ENCODE results near the gene LMO4. TPM values are rescaled to one million over a fixed set of nuclear protein-coding genes. Genes with fewer than 3 reads are reported as not detected.

Gene LMO4
- total RNA-seq, 1 donor = 61.9 TPM

- Histone ChIP-seq H3K9me3 (ENCODE audit: low read depth, low read length) (no peaks in the 10 kb centered on the region), H3K79me2 (ENCODE audit: insufficient read depth, low read length) (no peaks in the 10 kb centered on the region), H3K4me1 (ENCODE audit: insufficient read depth, low read length) (no peaks in the 10 kb centered on the region), H3K4me3 (ENCODE audit: insufficient read depth, low read length) (no peak overlapping the region), H3K27ac (ENCODE audit: low read depth, low read length) (no peak overlapping the region), H3K4me2 (ENCODE audit: insufficient read depth, low read length) (no peak overlapping the region), H2AFZ (ENCODE audit: low read length) (no peak overlapping the region), H4K20me1 (ENCODE audit: insufficient read depth, low read length) (no peaks in the 10 kb centered on the region), H3K36me3 (ENCODE audit: insufficient read depth, low read length) (no peaks in the 10 kb centered on the region), H3K27me3 (ENCODE audit: insufficient read depth, low read length) (peaks cover 17% of the 10 kb centered on the region)
- no peak for DNase-seq (ENCODE audit: insufficient read length, low spot score, missing footprints)
- TF ChIP-seq CTCF (IDR thresholded peaks at IDR 0.05; ENCODE audit: extremely low read depth, low read depth, low read length) = no peak
These were observed 22.9 kb upstream of the LMO4 start for GRCh38 chr1:87305762-87306161.

- DNase-seq (ENCODE audit: insufficient read length, low spot score, missing footprints) = no peak
- peaks cover 13% of the 10 kb centered on the region for H3K27me3 ChIP-seq (ENCODE audit: insufficient read depth, low read length)
- H3K79me2 ChIP-seq (ENCODE audit: insufficient read depth, low read length) = no peaks in the 10 kb centered on the region
- H4K20me1 ChIP-seq (ENCODE audit: insufficient read depth, low read length) = no peaks in the 10 kb centered on the region
- H3K27ac ChIP-seq (ENCODE audit: low read depth, low read length) = no peak overlapping the region
- no peaks in the 10 kb centered on the region for H3K36me3 ChIP-seq (ENCODE audit: insufficient read depth, low read length)
- H3K4me3 ChIP-seq (ENCODE audit: insufficient read depth, low read length) = no peak overlapping the region
- H3K9me3 ChIP-seq (ENCODE audit: low read depth, low read length) = no peaks in the 10 kb centered on the region
- no peak for TF ChIP-seq CTCF (IDR thresholded peaks at IDR 0.05; ENCODE audit: extremely low read depth, low read depth, low read length)
- no peaks in the 10 kb centered on the region for H3K4me1 ChIP-seq (ENCODE audit: insufficient read depth, low read length)
- H2AFZ ChIP-seq (ENCODE audit: low read length) = no peak overlapping the region
- no peak overlapping the region for H3K4me2 ChIP-seq (ENCODE audit: insufficient read depth, low read length)
These were observed 21.4 kb upstream of the LMO4 start for GRCh38 chr1:87307306-87307705.

- Histone ChIP-seq H3K79me2 (ENCODE audit: insufficient read depth, low read length) (no peaks in the 10 kb centered on the region), H3K27me3 (ENCODE audit: insufficient read depth, low read length) (peaks cover 13% of the 10 kb centered on the region), H3K9me3 (ENCODE audit: low read depth, low read length) (no peaks in the 10 kb centered on the region), H3K4me2 (ENCODE audit: insufficient read depth, low read length) (no peak overlapping the region), H4K20me1 (ENCODE audit: insufficient read depth, low read length) (no peaks in the 10 kb centered on the region), H2AFZ (ENCODE audit: low read length) (no peak overlapping the region), H3K4me3 (ENCODE audit: insufficient read depth, low read length) (no peak overlapping the region), H3K4me1 (ENCODE audit: insufficient read depth, low read length) (no peaks in the 10 kb centered on the region), H3K36me3 (ENCODE audit: insufficient read depth, low read length) (no peaks in the 10 kb centered on the region), H3K27ac (ENCODE audit: low read depth, low read length) (no peak overlapping the region)
- no peak for DNase-seq (ENCODE audit: insufficient read length, low spot score, missing footprints)
- no peak for TF ChIP-seq CTCF (IDR thresholded peaks at IDR 0.05; ENCODE audit: extremely low read depth, low read depth, low read length)
These were observed 20.7 kb upstream of the LMO4 start for GRCh38 chr1:87307931-87308330.

- Histone ChIP-seq H3K36me3 (ENCODE audit: insufficient read depth, low read length) (no peaks in the 10 kb centered on the region), H4K20me1 (ENCODE audit: insufficient read depth, low read length) (no peaks in the 10 kb centered on the region), H3K79me2 (ENCODE audit: insufficient read depth, low read length) (no peaks in the 10 kb centered on the region), H2AFZ (ENCODE audit: low read length) (no peak overlapping the region), H3K27me3 (ENCODE audit: insufficient read depth, low read length) (peaks cover 10% of the 10 kb centered on the region), H3K27ac (ENCODE audit: low read depth, low read length) (no peak overlapping the region), H3K4me3 (ENCODE audit: insufficient read depth, low read length) (no peak overlapping the region), H3K9me3 (ENCODE audit: low read depth, low read length) (no peaks in the 10 kb centered on the region), H3K4me2 (ENCODE audit: insufficient read depth, low read length) (no peak overlapping the region), H3K4me1 (ENCODE audit: insufficient read depth, low read length) (no peaks in the 10 kb centered on the region)
- no peak for DNase-seq (ENCODE audit: insufficient read length, low spot score, missing footprints)
- TF ChIP-seq CTCF (IDR thresholded peaks at IDR 0.05; ENCODE audit: extremely low read depth, low read depth, low read length) = no peak
These were observed 14.6 kb upstream of the LMO4 start for GRCh38 chr1:87314091-87314490.

Measured in osteoblast (primary cell).